PC-9 (cell line): ENCODE measurements around the gene TNFSF13B. TPM values are rescaled to one million over a fixed set of nuclear protein-coding genes. Genes with fewer than 3 reads are reported as not detected.

Experiments used
- BruUV-seq: library from RNA; stranded (reverse); fragments of 400-500 nt; replicated peaks from 2 replicates; lab custom pipeline; 2021; lab: Mats Ljungman, UMichigan
- CTCF ChIA-PET: fragments of 300-600 bp; sonication (Branson Sonifier 250); formaldehyde crosslinking; loops from one replicate; lab custom pipeline; 2022; ENCODE audit warnings: antibody characterized with exemption; lab: Charles Lee
- POLR2A ChIA-PET: fragments of 300-600 bp; sonication (Branson Sonifier 250); formaldehyde crosslinking; loops from one replicate; lab custom pipeline; 2022; ENCODE audit warnings: antibody characterized with exemption; ENCODE audit not compliant: unreplicated experiment; lab: Charles Lee
- DNase-seq, 2 experiments: peaks; one replicate each; pipeline versions ENCODE4 v3.0.0 to v3.0.0-alpha.2; 2015 to 2022; ENCODE audit warnings: mixed read lengths in 1 of 2
- H2AFZ ChIP-seq: fragments of 200-600 bp; sonication (generic); 2 replicates; pipeline ENCODE4 v1.8.1; 2017; ENCODE audit warnings: antibody characterized with exemption
- H3F3A ChIP-seq: fragments of 200-600 bp; sonication (generic); 2 replicates; pipeline ENCODE4 v1.8.1; 2017; ENCODE audit warnings: antibody characterized with exemption, mild to moderate bottlenecking, low read depth; ENCODE audit not compliant: insufficient read depth
- H3K27ac ChIP-seq: fragments of 200-600 bp; sonication (generic); 2 replicates; pipeline ENCODE4 v1.6.1; 2016; ENCODE audit warnings: mixed run types
- H3K27me3 ChIP-seq: fragments of 200-600 bp; sonication (generic); 2 replicates; pipeline ENCODE4 v1.6.1; 2016; ENCODE audit warnings: low read depth, mixed run types; ENCODE audit not compliant: insufficient read depth
- H3K36me3 ChIP-seq: fragments of 200-600 bp; sonication (generic); 2 replicates; pipeline ENCODE4 v1.6.1; 2016; ENCODE audit warnings: low read depth, mixed run types
- H3K4me1 ChIP-seq: fragments of 200-600 bp; sonication (generic); replicated peaks from 2 replicates; pipeline ENCODE4 v1.6.1; 2016; ENCODE audit warnings: mixed run types; ENCODE audit not compliant: insufficient read depth
- H3K4me2 ChIP-seq: fragments of 200-600 bp; sonication (generic); 2 replicates; pipeline ENCODE4 v1.6.1; 2017; ENCODE audit warnings: mixed run types
- H3K4me3 ChIP-seq: fragments of 200-600 bp; sonication (generic); 2 replicates; pipeline ENCODE4 v1.6.1; 2016; ENCODE audit warnings: mixed run types
- H3K79me2 ChIP-seq: fragments of 200-600 bp; sonication (generic); 2 replicates; pipeline ENCODE4 v1.6.1; 2017; ENCODE audit warnings: low read depth, mixed run types
- H3K9me2 ChIP-seq: fragments of 200-600 bp; sonication (generic); 2 replicates; pipeline ENCODE4 v1.8.1; 2017; ENCODE audit warnings: mild to moderate bottlenecking; ENCODE audit not compliant: insufficient read depth
- H3K9me3 ChIP-seq: fragments of 200-600 bp; sonication (generic); 2 replicates; pipeline ENCODE4 v1.8.1; 2016; ENCODE audit warnings: low read depth; ENCODE audit not compliant: insufficient read depth
- H4K20me1 ChIP-seq: fragments of 200-600 bp; sonication (generic); 2 replicates; pipeline ENCODE4 v1.8.1; 2017; ENCODE audit not compliant: insufficient read depth
- EZH2 ChIP-seq: fragments of 200-600 bp; sonication (generic); IDR thresholded peaks from 2 replicates; pipeline ENCODE4 v1.8.0; 2017; ENCODE audit warnings: antibody characterized with exemption, low read depth
- intact Hi-C: fragments of 100-400 bp; cut with micrococcal nuclease; formaldehyde crosslinking; loops from one replicate; pipeline ENCODE4 v1.10.0; 2022; ENCODE audit not compliant: unreplicated experiment
- total RNA-seq: library from RNA; stranded (reverse); gene quantifications from 2 replicates; pipeline ENCODE4 v1.2.3, GENCODE V29; 2021
- TF ChIP-seq, protein P1 (sequence below): fragments of 200-600 bp; sonication (generic); conservative IDR thresholded peaks from 2 replicates; pipeline ENCODE4 v1.6.1; 2017; ENCODE audit warnings: mixed run types, antibody characterized with exemption, mild to moderate bottlenecking, moderate library complexity

TNFSF13B gene
- total RNA-seq, 1 experiment from 2014 or later: 2.0 TPM

DNA sequence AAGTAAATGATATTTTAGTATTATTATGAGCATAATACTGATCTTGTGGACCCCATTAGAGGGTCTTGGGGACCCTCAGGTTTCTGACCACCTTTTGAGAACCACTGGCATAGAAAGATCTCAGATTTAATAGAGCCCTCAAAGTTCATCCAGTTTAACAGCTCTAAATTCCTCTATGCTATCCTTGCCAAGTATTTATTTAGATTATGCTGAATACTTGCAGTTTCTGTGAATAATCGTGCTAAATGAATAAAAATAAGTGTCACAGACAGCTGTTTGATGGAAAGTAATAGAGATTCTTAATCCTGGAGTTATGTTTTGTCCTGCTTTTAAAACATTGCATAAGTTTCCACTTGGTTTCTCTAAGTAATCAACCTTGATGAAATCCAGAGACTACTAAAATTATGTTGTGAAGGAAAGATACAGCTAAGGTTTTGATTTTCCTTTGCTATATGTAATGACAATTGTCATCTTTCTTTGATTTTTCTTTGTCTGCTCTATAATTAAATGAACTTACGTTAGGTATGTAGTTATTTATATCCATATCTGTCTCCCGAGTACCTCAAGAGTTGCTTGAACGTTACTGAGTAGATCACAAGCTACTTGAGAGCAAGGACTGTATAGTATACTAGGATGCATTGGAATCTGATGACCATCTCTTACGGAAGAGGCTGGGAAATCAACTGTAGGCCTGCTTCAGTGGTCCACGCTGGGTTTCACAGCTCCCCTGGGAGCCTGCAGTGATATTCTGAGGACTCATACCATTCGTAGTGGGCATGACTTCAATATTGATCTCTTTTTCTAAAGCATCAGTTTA, 45.6 kb upstream of the TNFSF13B start:
- Histone ChIP-seq H3K36me3 (no peaks in the 10 kb centered on the region), H3K9me2 (no peaks in the 10 kb centered on the region), H3K4me2 (no peak overlapping the region), H2AFZ (no peak overlapping the region), H4K20me1 (peaks cover 56% of the 10 kb centered on the region), H3K27ac (no peak overlapping the region), H3F3A (peaks cover 6% of the 10 kb centered on the region), H3K4me3 (no peak overlapping the region), H3K79me2 (peaks cover 81% of the 10 kb centered on the region), H3K9me3 (no peaks in the 10 kb centered on the region), H3K4me1 (peaks cover 15% of the 10 kb centered on the region), H3K27me3 (no peaks in the 10 kb centered on the region)
- DNase-seq: no peak
- ChIA-PET POLR2A (interaction anchor here (0.6 kb wide), 1 partner anchor 974 kb away, joined by 3 read pairs; no protein-coding TSS in a partner anchor), CTCF (no interaction called here)
- no TSS peak for BruUV-seq
- intact Hi-C loops: no loop called here
- TF ChIP-seq, protein P1, sequence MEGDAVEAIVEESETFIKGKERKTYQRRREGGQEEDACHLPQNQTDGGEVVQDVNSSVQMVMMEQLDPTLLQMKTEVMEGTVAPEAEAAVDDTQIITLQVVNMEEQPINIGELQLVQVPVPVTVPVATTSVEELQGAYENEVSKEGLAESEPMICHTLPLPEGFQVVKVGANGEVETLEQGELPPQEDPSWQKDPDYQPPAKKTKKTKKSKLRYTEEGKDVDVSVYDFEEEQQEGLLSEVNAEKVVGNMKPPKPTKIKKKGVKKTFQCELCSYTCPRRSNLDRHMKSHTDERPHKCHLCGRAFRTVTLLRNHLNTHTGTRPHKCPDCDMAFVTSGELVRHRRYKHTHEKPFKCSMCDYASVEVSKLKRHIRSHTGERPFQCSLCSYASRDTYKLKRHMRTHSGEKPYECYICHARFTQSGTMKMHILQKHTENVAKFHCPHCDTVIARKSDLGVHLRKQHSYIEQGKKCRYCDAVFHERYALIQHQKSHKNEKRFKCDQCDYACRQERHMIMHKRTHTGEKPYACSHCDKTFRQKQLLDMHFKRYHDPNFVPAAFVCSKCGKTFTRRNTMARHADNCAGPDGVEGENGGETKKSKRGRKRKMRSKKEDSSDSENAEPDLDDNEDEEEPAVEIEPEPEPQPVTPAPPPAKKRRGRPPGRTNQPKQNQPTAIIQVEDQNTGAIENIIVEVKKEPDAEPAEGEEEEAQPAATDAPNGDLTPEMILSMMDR: no peak
- no peak for TF ChIP-seq EZH2

DNA sequence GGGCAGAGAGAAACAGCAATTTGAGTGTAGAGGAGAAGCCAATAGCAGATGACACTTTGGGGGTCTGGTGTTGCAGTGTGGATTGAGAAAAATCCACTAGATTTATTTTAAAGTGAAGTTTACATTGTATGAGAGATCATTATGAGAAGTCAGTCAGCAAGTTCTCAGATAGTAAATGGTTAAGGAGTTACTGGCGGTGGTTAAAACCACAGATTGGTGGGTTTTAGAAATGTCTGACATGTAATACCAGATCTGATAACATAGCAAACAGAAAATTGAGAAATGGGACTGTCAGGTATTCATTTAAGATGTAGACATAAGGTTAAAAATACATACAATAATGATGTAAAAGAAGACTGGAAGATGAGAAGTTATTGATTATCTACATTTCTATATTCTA, 44.1 kb upstream of the TNFSF13B start:
- no peaks in the 10 kb centered on the region for H3K27me3 ChIP-seq
- intact Hi-C loops: no loop called here
- no TSS peak for BruUV-seq
- no peak overlapping the region for H3K27ac ChIP-seq
- ChIA-PET POLR2A (no interaction called here), CTCF (no interaction called here)
- H3K79me2 ChIP-seq: peaks cover 75% of the 10 kb centered on the region
- H4K20me1 ChIP-seq: peaks cover 47% of the 10 kb centered on the region
- H3K9me3 ChIP-seq: no peaks in the 10 kb centered on the region
- no peak for TF ChIP-seq EZH2
- TF ChIP-seq, protein P1: no peak
- H3K4me1 ChIP-seq: peaks cover 7% of the 10 kb centered on the region
- H3K4me3 ChIP-seq: no peak overlapping the region
- no peaks in the 10 kb centered on the region for H3K36me3 ChIP-seq
- H3F3A ChIP-seq: peaks cover 6% of the 10 kb centered on the region
- no peak overlapping the region for H2AFZ ChIP-seq
- H3K4me2 ChIP-seq: no peak overlapping the region
- DNase-seq: no peak
- no peaks in the 10 kb centered on the region for H3K9me2 ChIP-seq

DNA sequence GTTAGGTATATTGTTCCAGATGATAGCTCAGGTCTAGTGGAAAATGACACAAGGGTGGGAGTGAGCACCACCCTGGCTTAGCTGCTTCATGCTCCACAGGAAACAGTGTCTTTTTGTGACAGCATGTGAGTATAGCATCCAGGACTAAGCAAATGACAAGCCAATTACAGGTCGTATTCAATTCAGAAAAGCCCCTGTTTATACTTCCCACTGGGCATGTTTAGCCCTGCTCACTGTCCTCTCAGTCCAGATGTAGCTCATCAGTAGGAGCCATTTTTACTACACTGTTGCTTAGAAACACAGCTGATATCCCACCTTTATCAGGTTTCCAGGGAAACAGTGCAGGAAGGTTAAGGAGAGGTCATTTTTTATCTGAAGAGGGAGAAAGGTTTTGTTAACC, 43.3 kb upstream of the TNFSF13B start:
- BruUV-seq: no TSS peak
- Histone ChIP-seq H3K9me2 (no peaks in the 10 kb centered on the region), H3K4me1 (peaks cover 5% of the 10 kb centered on the region; the same call in 1 of the 2 replicates), H3K9me3 (no peaks in the 10 kb centered on the region), H4K20me1 (peaks cover 45% of the 10 kb centered on the region), H3K4me2 (no peak overlapping the region), H2AFZ (no peak overlapping the region), H3K27ac (no peak overlapping the region), H3K4me3 (no peak overlapping the region), H3K36me3 (no peaks in the 10 kb centered on the region), H3K79me2 (peaks cover 67% of the 10 kb centered on the region), H3F3A (peaks cover 6% of the 10 kb centered on the region), H3K27me3 (no peaks in the 10 kb centered on the region)
- CTCF ChIA-PET: no interaction called here
- intact Hi-C loops: loop anchor here (2.0 kb wide), 1 partner anchor 671 kb away; no protein-coding TSS in a partner anchor
- no peak for DNase-seq
- TF ChIP-seq, protein P1: no peak
- TF ChIP-seq EZH2: no peak
- POLR2A ChIA-PET: no interaction called here
